22Rv1 (cell line): ENCODE measurements around the gene SPATS2L.

Experiments used
- ZFX ChIP-seq: fragments of 450-650 bp; IDR thresholded peaks from 2 replicates; pipeline ENCODE4 v1.6.1; 2017; ENCODE audit warnings: antibody characterized with exemption, borderline replicate concordance
- TF ChIP-seq, protein P1 (sequence below): fragments of 450-650 bp; IDR thresholded peaks from 2 replicates; pipeline ENCODE4 v1.5.1; 2017; ENCODE audit warnings: mild to moderate bottlenecking

DNA sequence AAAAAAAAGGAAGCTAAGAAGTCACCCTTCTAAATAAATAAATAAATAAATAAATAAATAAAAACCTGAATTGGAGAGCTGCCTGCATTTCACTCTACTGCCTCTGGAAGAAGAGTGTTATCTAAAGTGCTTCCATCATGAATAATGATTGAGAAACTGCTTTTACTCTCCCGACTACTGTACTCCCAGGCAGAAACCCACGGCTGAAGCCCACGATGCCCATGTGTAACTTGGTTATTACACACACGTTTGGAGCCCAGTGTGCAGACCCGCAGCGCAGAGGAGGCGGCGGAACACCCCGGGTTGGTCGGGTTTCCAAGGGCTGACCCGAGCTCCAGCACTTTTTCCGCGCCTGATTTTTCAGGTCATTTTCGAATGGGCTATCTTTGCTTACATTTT is 697 bp upstream of the SPATS2L start:
- TF ChIP-seq, protein P1, sequence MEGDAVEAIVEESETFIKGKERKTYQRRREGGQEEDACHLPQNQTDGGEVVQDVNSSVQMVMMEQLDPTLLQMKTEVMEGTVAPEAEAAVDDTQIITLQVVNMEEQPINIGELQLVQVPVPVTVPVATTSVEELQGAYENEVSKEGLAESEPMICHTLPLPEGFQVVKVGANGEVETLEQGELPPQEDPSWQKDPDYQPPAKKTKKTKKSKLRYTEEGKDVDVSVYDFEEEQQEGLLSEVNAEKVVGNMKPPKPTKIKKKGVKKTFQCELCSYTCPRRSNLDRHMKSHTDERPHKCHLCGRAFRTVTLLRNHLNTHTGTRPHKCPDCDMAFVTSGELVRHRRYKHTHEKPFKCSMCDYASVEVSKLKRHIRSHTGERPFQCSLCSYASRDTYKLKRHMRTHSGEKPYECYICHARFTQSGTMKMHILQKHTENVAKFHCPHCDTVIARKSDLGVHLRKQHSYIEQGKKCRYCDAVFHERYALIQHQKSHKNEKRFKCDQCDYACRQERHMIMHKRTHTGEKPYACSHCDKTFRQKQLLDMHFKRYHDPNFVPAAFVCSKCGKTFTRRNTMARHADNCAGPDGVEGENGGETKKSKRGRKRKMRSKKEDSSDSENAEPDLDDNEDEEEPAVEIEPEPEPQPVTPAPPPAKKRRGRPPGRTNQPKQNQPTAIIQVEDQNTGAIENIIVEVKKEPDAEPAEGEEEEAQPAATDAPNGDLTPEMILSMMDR, result 0 out of 2 replicates have a peak, but pooled peaks have one; percentile 4
- TF ChIP-seq ZFX, result no peak
